KOPT-K1 (cell line): Measurements from ENCODE around the gene SETBP1.

Source experiments
- H3K27ac ChIP-seq: fragments of 200-600 bp; sonication (generic); 2 replicates; pipeline ENCODE4 v1.5.1; 2016; ENCODE audit warnings: antibody characterized with exemption, mild to moderate bottlenecking, low read depth, low read length; ENCODE audit not compliant: poor library complexity, severe bottlenecking
- H3K36me3 ChIP-seq: fragments of 200-600 bp; sonication (generic); 2 replicates; pipeline ENCODE4 v1.5.1; 2017; ENCODE audit warnings: antibody characterized with exemption, mild to moderate bottlenecking, low read length, moderate library complexity; ENCODE audit not compliant: insufficient read depth
- H3K9me3 ChIP-seq: fragments of 200-600 bp; sonication (generic); 2 replicates; pipeline ENCODE4 v1.5.1; 2017; ENCODE audit warnings: antibody characterized with exemption, low read length, mild to moderate bottlenecking; ENCODE audit not compliant: insufficient read depth, poor library complexity, severe bottlenecking

SETBP1 gene

DNA sequence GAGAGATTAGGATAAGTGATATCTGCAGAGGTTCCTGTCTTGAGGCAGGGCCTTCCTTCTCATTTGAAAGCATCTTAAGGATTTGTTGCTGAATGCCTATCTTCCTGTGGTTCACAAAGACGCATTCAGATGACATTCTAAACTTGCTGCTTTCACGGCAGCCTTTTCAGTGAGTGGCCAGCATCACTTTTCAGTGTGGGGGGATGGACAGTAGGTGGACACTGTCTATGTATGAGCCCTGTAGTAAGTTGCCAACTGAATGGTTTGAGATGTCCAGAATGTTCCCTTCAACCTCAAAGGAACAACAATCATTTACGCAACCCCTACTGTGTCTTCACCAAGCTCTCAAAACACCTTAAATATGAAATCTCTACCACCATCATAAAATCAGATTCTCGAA, 46.6 kb downstream of the SETBP1 start:
- Histone ChIP-seq H3K36me3 (no peaks in the 10 kb centered on the region), H3K9me3 (no peaks in the 10 kb centered on the region), H3K27ac (peak overlapping the region; percentile 76)

DNA sequence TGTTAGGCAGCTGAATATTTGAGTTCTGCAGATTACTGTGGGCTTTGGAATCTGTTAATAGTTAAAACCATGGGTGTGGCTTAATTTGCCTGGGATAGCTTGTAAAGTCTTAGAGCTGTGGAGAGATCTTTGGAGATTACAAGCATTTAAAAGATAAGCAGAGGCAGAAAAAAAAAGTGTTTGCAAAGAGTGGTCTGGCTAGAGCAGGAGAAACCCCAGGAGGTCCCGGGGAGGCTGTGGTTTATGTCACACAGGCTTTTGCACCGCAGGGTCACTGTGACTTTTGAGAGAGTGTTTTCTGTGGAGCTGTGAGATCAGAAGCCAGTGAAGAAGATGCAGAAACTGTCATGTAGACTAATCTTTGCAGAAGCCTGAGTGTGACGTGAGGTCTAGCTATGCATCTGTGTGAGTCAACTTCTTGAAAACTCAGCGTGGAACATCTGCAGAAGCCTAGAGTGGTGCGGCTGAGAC, 49.0 kb downstream of the SETBP1 start:
- Histone ChIP-seq H3K27ac (peak overlapping the region; percentile 27), H3K9me3 (no peaks in the 10 kb centered on the region), H3K36me3 (no peaks in the 10 kb centered on the region)

DNA sequence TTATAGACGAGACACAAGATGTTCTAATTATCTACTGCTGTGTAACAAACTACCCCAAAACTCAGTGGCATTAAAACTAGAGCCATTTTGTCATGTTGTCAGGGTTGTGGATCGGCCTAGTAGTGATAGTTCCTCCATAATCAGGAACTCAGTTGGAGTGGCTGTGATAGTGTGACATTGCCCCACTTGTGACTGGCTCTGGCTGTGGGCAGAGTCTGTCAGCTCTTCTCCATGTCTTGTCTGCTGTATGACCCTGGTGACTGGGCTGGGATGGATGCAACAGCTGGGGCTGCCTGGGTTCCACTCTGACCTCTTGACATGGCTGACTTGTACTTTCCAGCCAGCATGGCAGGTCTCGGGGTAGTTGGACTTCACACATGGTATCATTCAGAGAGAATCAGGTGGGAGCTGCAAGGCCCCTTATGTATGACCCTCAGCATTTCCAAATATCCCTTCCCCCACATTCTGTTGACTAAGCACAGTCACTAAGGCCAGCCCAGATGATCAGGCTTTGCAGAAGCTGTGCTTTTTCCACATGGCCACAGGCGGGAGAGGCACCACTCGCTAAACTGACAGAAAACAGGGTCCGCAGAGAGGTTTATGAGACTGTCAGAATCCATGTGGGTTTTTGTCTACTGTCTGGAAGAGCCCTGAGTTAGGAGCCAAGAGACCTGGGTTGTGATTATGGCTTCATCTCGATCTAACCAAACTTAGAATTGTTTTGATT, 50.3 kb downstream of the SETBP1 start:
- Histone ChIP-seq H3K36me3 (no peaks in the 10 kb centered on the region), H3K27ac (peak overlapping the region; percentile 27), H3K9me3 (no peaks in the 10 kb centered on the region)

DNA sequence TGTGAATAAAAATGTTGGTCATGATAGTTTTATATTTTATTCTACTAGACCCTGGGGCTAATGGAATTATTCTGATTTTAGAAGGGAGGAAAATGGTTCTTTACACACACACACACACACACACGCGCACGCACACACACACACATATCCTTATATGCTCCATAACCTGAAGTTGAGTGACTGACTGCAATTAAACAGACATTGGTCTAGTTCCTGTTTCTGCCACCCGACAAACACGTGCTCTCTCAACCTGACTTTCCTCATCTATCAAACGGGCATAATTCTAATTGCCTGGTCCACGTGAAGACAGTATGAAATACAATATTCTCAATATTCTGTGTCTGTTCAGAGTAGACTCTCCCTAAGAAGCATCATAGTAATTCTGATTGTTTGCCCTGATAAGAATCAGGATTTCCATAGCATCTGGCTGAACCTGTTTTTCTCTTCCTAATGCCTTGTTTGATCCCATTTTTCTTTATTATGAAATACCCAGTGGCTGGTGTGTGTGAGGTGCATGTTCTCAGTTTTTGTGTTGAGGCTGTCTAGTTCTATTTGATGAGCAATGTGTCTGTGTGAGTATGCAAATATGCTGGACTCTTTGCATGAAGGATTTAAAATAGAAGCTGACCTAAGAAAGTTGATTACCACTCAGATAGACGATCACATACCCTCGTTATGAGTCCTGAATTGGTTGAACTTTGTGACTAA, 51.0 kb downstream of the SETBP1 start:
- no peaks in the 10 kb centered on the region for H3K36me3 ChIP-seq
- no peak overlapping the region for H3K27ac ChIP-seq
- H3K9me3 ChIP-seq = no peaks in the 10 kb centered on the region

DNA sequence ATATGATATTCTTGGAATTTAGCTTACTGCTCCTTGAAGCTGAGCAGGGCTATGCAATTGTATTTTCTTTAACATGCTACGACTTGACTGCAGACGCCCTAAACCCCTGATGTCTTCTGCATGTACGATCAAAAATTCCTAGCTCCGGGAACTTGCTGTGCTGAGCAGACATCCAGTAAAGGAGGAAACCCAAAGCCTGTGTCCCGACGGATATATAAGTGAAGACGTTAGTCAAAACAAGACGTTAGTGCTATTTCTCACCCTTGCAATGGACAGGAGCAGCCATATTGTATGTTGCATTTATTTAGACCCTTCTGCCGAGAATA, 51.5 kb downstream of the SETBP1 start:
- H3K27ac ChIP-seq = no peak overlapping the region
- no peaks in the 10 kb centered on the region for H3K36me3 ChIP-seq
- H3K9me3 ChIP-seq = no peaks in the 10 kb centered on the region

DNA sequence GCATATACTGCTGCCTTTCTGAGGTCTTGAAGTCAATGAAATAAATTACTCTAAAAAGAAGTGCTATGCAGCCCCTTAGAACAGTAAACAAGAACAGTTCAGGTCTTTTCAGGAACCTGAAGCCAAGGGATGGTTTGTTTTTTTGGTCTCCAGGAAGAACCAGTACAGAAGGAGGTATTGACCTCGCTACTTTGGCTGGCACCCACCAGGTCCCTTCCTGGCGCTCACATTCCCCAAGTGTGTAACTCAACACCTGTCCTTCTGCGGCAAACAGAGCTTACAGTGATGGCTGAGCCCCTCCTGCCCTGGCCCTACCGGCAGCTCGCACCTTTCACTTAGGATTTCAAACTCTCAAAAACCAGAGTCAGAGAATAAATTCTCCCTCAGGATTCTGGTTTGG, 51.9 kb downstream of the SETBP1 start:
- Histone ChIP-seq H3K36me3 (no peaks in the 10 kb centered on the region), H3K27ac (no peak overlapping the region), H3K9me3 (no peaks in the 10 kb centered on the region)

DNA sequence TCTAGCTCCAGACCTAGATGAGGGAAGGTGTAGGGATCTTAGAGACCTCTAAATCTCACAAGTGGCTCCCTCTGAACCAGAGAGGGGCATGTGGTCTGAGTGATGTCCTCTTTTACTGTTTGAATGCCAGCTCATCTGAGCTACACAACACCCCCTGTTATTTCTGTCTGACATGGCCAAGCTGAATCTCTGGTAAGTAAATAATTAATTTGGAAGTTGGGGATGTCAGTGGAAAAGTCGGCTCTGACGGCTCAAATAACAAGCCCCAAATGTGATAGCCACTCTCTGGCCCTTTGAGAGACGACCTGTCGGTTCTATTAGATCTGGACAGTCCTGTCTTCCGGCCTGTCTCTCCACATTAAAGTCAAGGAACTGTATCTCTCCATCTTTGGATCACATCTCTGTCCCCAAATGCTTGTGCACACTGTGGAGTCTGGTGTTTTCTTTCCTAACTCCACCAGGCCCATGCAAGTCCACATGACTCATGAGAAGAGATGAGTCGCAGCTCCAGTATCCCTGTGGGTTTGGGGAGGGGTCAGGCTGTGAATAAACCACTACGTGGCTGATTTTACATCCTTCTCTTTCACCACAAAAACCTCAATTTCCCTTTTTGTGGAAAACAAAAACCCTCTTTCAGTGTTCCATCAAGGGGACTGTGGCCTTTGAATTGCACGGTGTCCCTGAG, 52.5 kb downstream of the SETBP1 start:
- Histone ChIP-seq H3K9me3 (no peaks in the 10 kb centered on the region), H3K36me3 (no peaks in the 10 kb centered on the region), H3K27ac (no peak overlapping the region)

DNA sequence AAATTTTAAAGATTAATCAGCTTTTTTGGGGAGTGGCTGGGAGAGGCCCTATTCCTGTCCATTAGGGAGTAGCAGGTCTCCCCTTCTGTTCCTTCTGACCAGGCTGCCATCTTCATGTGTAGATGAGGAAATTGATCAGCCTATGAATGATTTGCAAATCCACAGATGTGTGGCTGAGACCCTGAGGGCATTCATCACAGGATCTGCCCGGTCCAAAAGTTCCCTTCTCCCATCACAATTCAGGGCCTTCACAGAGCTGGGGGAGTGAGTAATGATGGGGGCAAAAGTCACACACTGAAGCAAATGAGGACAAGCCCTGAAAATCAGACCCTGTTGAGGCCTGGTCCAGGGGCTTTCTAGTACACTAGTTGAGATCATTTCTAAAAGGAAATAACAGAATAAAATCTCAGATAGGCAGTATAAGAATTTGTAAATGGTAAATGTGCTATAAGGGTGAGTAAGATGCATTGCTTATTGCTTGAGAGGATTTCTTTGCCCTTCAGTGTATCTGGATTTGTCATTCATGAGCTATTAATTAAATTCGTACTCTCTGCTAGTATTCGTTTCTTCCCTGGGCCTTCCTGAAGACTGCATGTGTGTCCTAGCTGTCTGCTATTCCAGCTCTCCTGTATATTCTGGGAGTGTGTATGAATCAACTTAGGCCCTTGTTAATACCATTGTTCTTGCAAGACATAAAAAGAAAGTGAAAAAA, 53.2 kb downstream of the SETBP1 start:
- Histone ChIP-seq H3K9me3 (no peaks in the 10 kb centered on the region), H3K36me3 (no peaks in the 10 kb centered on the region), H3K27ac (no peak overlapping the region)

DNA sequence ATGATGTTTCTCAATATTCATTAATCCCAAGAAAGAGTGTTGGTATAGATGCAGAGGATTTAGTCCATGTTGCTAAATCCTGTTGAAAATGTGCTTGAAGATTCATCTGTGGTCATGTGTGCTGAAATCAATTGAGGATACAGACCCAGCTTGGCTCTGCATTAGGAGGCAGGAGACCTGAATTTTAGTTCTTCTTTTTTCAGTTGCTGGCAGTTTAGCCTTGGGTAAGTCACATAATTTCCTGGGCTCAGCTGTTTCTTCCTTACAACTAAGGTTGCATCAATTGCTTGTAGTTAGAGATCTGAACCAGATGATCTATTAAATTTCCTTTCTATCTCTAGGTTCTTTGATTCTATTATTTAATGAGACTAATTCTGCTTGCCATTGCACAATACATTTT, 54.4 kb downstream of the SETBP1 start:
- Histone ChIP-seq H3K27ac (no peak overlapping the region), H3K36me3 (no peaks in the 10 kb centered on the region), H3K9me3 (no peaks in the 10 kb centered on the region)

DNA sequence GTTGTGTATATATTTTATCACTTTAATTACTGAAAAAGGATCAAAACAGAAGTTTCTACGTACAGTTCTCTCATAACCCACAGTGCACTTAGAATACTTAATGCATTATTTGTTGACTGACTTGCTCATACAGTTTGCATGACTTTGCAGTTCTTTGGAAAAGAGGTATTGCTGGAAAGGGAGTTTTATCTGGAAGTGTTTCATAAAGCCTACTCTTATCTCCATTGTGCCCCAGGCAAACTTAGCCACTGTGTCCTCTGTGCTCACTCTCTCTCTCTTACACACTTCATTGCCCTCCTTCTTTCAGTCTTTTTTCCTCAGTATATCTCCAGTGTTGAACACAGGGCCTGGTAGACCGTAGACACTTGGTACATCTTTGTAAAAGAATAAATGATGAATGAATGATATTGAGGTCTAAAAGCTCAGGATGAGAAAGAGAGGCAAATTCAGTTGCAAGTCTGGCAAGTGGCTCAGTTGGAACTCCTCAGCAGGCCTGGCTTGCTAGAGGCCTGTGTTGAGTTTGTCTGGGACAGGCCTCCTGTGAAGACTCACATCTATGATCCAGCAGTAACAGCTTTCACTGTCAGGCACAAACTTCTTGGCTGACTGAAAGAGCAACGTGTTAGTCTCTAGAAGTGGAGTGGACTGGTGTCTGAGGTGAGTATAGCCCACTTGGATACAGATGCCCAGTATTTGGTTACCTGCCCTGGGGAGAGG, 56.1 kb downstream of the SETBP1 start:
- no peak overlapping the region for H3K27ac ChIP-seq
- H3K9me3 ChIP-seq = no peaks in the 10 kb centered on the region
- H3K36me3 ChIP-seq = no peaks in the 10 kb centered on the region

DNA sequence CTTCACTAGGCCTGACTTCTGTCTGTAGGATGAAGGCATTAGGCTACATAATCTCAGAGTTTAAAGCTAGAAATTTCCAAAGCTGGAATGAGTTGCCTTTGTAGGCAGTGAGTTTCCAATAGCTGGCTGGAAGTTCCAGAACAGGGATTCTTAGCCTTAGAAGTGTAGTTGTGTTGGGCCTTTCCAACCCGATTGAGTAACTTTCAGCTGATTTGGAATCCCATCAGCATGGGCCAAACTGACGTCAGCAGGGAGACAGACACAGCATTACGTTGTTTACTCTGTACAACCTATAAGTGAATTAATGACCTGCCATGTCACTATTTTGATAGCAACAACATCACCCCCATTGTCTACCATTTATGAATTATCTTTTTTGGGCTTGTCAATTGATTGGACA, 56.9 kb downstream of the SETBP1 start:
- Histone ChIP-seq H3K36me3 (no peaks in the 10 kb centered on the region), H3K27ac (no peak overlapping the region), H3K9me3 (no peaks in the 10 kb centered on the region)

DNA sequence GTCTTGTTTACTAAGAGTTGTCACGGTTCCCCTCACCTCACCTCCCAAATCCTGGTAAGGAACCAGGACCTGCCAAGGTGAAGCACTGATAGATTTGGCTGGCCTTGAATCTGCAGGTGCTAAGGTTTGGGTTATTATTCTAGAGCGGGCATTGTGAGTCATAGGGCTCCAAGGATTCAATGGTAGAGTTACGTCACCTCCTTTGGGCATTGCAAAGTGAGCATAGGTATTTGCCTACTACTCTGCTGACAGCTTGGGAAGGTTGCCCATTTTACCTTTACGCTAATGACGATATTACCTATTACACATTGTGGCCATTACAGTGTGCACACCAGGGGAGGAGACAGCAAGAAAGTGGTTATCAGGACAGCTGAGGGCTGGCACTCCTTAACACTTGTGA, 59.3 kb downstream of the SETBP1 start:
- Histone ChIP-seq H3K36me3 (no peaks in the 10 kb centered on the region), H3K27ac (no peak overlapping the region), H3K9me3 (no peaks in the 10 kb centered on the region)

DNA sequence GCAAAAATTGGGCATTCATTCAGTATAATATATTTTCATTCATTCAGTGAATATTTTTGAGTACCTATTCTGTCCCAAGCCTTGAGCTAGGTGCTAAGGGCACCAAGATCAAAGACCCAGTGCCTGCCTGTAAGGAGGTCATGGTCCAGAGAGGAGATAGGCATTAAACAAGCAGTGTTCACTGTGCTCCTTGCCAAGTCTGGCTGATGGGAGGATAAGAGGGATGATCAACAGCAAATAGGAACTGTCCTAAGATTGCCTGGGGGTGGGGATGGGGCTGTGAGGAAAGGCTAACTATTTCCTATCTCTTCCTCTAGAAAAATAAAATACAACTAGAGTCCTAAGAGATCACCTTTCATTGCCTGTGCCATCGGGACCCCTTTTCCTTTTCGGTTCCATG, 60.4 kb downstream of the SETBP1 start:
- Histone ChIP-seq H3K27ac (no peak overlapping the region), H3K36me3 (no peaks in the 10 kb centered on the region), H3K9me3 (no peaks in the 10 kb centered on the region)

DNA sequence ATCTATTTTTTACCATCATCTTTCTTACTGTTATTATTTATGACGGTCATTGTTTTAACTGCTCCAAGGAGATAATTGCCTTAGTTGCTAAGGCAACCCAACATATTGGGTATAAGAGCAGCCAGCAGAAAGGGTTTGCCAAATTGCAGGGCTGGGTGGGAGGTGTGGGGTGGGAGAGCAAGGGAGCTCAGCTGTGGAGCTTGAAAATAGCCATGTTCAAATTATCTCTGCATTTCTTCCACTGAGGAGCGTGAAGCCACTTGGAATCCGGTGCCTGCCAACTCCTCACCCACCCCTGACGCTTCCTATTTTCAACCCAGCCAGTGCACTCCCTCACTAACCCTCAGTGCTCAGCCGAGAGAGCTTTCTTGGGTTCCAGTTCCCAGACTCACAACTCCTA, 60.8 kb downstream of the SETBP1 start:
- Histone ChIP-seq H3K9me3 (no peaks in the 10 kb centered on the region), H3K27ac (no peak overlapping the region), H3K36me3 (no peaks in the 10 kb centered on the region)

DNA sequence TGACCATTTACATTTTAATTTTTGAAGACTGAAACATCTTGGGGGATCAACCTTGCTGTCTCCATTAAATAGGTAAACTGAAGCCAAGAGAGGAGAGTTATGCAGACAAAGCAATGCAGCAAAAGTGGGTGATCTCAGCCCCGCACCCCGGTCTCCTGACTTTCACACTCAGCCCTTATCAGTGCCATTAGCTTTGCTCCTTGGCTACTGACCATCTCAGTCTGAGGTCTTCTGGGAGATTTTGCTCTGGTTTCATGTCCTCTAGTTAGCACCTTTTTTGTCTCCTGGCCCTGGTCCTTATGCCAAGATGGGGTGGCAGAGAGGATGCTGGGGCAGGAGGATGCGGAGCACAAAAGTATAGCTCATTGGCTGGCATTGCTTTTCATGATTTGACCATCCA, 61.4 kb downstream of the SETBP1 start:
- no peaks in the 10 kb centered on the region for H3K9me3 ChIP-seq
- no peak overlapping the region for H3K27ac ChIP-seq
- H3K36me3 ChIP-seq = no peaks in the 10 kb centered on the region
